ENCODE data around the gene TENM4. TPM values are rescaled to one million over a fixed set of nuclear protein-coding genes. Genes with fewer than 3 reads are reported as not detected.
"Not testable (repeated sequence)": the region's sequence is repeated elsewhere in the genome, so short reads cannot be mapped to it uniquely, and the experiment has no call there.

Gene TENM4
- total and polyA plus RNA-seq, 4 donors, result 24.8 to 70.5 (median 38.1) TPM

DNA sequence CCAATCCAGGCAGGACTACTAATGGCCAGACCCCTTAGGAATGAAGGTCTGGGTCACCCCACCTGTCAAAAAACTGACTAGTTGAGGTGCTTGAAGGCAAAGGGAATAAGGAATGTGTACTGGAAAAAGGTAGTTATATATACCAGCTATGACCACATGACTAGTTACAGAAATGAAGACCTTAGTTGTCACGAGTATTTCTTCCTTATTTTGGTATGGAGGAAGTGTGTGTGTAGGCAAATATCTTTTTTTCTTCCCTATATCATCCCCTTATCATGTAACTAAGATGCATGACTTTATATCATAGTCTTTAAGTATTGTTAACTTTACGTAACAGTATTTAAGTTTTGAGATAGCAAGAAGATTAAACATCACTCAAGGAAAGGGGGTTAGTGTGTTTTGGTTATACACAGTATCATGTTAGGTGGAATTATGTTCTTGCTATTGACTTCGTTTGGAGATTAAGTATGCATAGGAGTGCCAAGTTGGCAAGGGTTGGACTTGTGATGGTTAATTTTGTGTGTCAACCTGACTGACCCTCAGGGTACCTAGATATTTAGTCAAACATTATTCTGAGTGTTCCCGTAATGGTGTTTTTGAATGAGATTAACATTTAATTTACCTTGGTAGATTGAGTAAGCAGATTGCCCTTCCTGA lies 828.0 kb downstream of the TENM4 start:
- WGBS (ENCODE audit: insufficient coverage), result 44% methylated on average over 1 of the region's 4 CpGs
- no peak for DNase-seq (ENCODE audit: low read depth in 4 of 6, low spot score in 6 of 6)
- Histone ChIP-seq H3K4me1 (ENCODE audit: control insufficient read depth, insufficient read depth, low read length) (no peaks in the 10 kb centered on the region), H3K4me3 (ENCODE audit: low read depth, low read length) (no peak overlapping the region), H3K27ac (ENCODE audit: low read depth, low read length) (no peak overlapping the region), H3K27me3 (ENCODE audit: control insufficient read depth, insufficient read depth, low read length) (no peaks in the 10 kb centered on the region), H3K36me3 (ENCODE audit: control insufficient read depth, insufficient read depth, low read length) (no peaks in the 10 kb centered on the region), H3K9me3 (ENCODE audit: control insufficient read depth, insufficient read depth, low read length) (peaks cover 2% of the 10 kb centered on the region)

DNA sequence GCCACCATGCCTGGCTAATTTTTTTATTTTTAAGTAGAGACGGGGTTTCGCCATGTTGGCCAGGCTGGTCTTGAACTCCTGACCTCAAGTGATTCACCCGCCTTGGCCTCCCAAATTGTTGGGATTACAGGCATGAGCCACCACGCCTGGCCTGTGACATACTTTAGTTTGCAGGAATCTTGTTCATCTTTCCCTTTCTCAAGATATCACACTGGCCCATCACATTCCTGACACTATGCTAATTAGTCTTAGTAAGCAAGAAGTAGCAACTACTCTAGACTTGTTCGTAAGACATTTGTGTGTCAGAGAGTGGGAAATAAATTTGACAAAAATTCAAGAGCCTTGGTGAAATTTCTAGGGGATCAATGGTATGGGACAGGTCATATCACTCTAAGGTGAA lies 831.5 kb downstream of the TENM4 start:
- not testable (repeated sequence) for H3K9me3 ChIP-seq (ENCODE audit: control insufficient read depth, insufficient read depth, low read length); H3K4me3 ChIP-seq (ENCODE audit: low read depth, low read length); H3K27me3 ChIP-seq (ENCODE audit: control insufficient read depth, insufficient read depth, low read length); H3K36me3 ChIP-seq (ENCODE audit: control insufficient read depth, insufficient read depth, low read length); H3K27ac ChIP-seq (ENCODE audit: low read depth, low read length); DNase-seq (ENCODE audit: low read depth in 4 of 6, low spot score in 6 of 6); H3K4me1 ChIP-seq (ENCODE audit: control insufficient read depth, insufficient read depth, low read length)
- WGBS (ENCODE audit: insufficient coverage), result 98% methylated on average over 4 of the region's 5 CpGs

DNA sequence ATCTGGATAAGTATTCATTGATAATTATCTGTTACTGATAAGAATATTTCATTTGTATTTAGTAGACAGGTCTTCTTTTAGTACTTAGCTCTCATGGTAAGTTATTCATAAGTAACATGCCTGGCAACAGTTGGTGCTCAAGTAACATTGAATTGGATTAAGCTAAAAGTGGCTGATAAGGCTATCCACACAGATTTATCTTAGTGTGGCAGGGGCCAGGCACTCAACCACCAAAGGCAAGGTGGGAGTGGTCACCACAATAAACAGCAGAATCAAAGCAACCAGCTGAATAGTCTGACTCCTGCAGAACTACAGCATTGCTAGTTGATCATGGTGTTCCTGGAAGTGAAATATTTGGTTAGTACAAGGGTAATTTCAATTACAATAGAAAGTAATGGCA lies 833.1 kb downstream of the TENM4 start:
- no peaks in the 10 kb centered on the region for H3K4me1 ChIP-seq (ENCODE audit: control insufficient read depth, insufficient read depth, low read length)
- no peaks in the 10 kb centered on the region for H3K36me3 ChIP-seq (ENCODE audit: control insufficient read depth, insufficient read depth, low read length)
- DNase-seq (ENCODE audit: low read depth in 4 of 6, low spot score in 6 of 6), result no peak
- no peaks in the 10 kb centered on the region for H3K9me3 ChIP-seq (ENCODE audit: control insufficient read depth, insufficient read depth, low read length)
- H3K27me3 ChIP-seq (ENCODE audit: control insufficient read depth, insufficient read depth, low read length), result no peaks in the 10 kb centered on the region
- H3K27ac ChIP-seq (ENCODE audit: low read depth, low read length), result no peak overlapping the region
- H3K4me3 ChIP-seq (ENCODE audit: low read depth, low read length), result no peak overlapping the region

DNA sequence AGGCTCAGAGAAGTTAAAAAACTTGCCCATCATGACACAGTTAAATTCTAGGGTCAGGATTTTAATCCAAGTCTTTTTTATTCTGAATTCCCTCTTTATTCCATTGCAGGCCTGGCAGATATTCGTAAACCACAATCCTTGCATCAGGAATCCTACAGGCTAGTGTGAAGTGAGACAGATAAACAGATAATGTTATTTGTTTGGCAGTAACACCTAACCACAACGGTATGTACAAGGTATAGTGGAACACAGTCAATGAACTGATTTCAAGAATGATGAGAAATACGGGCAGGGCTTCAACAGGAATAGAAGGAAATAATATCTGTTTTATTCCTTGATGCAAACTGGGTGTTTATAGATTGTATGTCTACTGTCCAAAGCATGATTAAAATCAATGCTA lies 834.2 kb downstream of the TENM4 start:
- H3K36me3 ChIP-seq (ENCODE audit: control insufficient read depth, insufficient read depth, low read length), result no peaks in the 10 kb centered on the region
- no peak overlapping the region for H3K27ac ChIP-seq (ENCODE audit: low read depth, low read length)
- H3K27me3 ChIP-seq (ENCODE audit: control insufficient read depth, insufficient read depth, low read length), result no peaks in the 10 kb centered on the region
- no CpG with 5 or more reads among the region's 3 CpGs for WGBS (ENCODE audit: insufficient coverage)
- no peak for DNase-seq (ENCODE audit: low read depth in 4 of 6, low spot score in 6 of 6)
- no peaks in the 10 kb centered on the region for H3K9me3 ChIP-seq (ENCODE audit: control insufficient read depth, insufficient read depth, low read length)
- no peak overlapping the region for H3K4me3 ChIP-seq (ENCODE audit: low read depth, low read length)
- no peaks in the 10 kb centered on the region for H3K4me1 ChIP-seq (ENCODE audit: control insufficient read depth, insufficient read depth, low read length)

DNA sequence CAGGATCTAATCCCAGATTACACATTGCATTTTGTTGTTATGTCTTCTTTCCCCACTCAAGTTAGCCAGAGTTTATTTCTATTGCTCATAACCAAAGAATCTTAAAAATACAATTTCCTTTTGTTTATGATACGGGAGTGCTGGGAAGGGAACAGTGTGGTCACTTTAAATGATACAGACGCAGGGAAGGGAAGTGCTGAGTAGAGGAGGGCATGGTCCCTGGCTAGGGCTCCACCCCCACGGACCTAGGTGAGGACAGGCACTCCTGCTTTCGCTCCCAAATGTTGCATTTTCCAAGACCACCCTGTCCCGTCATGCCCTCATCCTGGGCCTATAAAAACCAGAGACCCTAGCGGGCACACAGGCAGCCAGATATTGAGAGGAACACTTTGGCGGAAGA lies 835.5 kb downstream of the TENM4 start:
- H3K27ac ChIP-seq (ENCODE audit: low read depth, low read length), result no peak overlapping the region
- no peak for DNase-seq (ENCODE audit: low read depth in 4 of 6, low spot score in 6 of 6)
- H3K4me3 ChIP-seq (ENCODE audit: low read depth, low read length), result no peak overlapping the region
- H3K36me3 ChIP-seq (ENCODE audit: control insufficient read depth, insufficient read depth, low read length), result no peaks in the 10 kb centered on the region
- WGBS (ENCODE audit: insufficient coverage), result 91% methylated on average over 7 of the region's 7 CpGs
- H3K27me3 ChIP-seq (ENCODE audit: control insufficient read depth, insufficient read depth, low read length), result no peaks in the 10 kb centered on the region
- no peaks in the 10 kb centered on the region for H3K4me1 ChIP-seq (ENCODE audit: control insufficient read depth, insufficient read depth, low read length)
- H3K9me3 ChIP-seq (ENCODE audit: control insufficient read depth, insufficient read depth, low read length), result no peaks in the 10 kb centered on the region

DNA sequence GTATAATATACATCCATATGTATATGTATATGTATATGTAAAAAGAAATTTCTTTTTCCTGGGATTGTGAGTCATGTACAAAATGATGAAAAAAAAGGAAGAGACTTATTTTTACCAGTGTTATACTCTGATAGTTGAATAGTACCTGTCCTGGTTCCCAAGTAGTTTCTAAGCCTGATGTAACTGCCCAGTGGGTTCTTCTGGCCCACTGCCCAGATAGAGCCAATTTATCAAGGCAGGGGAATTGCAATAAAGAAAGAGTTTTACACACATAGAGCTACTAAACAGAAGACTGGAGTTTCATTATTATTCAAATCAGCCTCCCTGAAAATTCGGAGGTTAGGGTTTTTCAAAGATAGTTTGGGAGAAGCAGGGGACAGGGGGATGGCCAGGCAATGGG lies 837.0 kb downstream of the TENM4 start:
- no CpG with 5 or more reads among the region's 1 CpG for WGBS (ENCODE audit: insufficient coverage)
- peak; percentile 22 to 90 (median 68) for DNase-seq (ENCODE audit: low read depth in 4 of 6, low spot score in 6 of 6)
- H3K27ac ChIP-seq (ENCODE audit: low read depth, low read length), result peak overlapping the region; percentile 33

More for the DNA sequence above, 837.0 kb downstream of the TENM4 start:
- Histone ChIP-seq H3K4me3 (ENCODE audit: low read depth, low read length) (no peak overlapping the region), H3K27me3 (ENCODE audit: control insufficient read depth, insufficient read depth, low read length) (no peaks in the 10 kb centered on the region), H3K9me3 (ENCODE audit: control insufficient read depth, insufficient read depth, low read length) (no peaks in the 10 kb centered on the region), H3K4me1 (ENCODE audit: control insufficient read depth, insufficient read depth, low read length) (no peaks in the 10 kb centered on the region), H3K36me3 (ENCODE audit: control insufficient read depth, insufficient read depth, low read length) (no peaks in the 10 kb centered on the region)

Small RNA genes lying within 50 kb of the gene (small RNA-seq; reads per million reads assigned to genes)
- 0.14 reads per million for gene MIR5579 (ENCODE audit: low replicate concordance)
- gene MIR708 (ENCODE audit: low replicate concordance), result 152 reads per million, percentile 98 among the genes with 10 or more reads in this experiment
